Uterine smooth muscle cell (primary cell): ENCODE results near the gene SUN1. TPM values are rescaled to one million over a fixed set of nuclear protein-coding genes. Genes with fewer than 3 reads are reported as not detected.

Experiments used
- total RNA-seq: library from RNA; depleted of rRNA; stranded (reverse); fragments of >200 nt; gene quantifications from 2 replicates; pipeline ENCODE4 v1.2.3, GENCODE V29; 2014

Gene SUN1, protein sequence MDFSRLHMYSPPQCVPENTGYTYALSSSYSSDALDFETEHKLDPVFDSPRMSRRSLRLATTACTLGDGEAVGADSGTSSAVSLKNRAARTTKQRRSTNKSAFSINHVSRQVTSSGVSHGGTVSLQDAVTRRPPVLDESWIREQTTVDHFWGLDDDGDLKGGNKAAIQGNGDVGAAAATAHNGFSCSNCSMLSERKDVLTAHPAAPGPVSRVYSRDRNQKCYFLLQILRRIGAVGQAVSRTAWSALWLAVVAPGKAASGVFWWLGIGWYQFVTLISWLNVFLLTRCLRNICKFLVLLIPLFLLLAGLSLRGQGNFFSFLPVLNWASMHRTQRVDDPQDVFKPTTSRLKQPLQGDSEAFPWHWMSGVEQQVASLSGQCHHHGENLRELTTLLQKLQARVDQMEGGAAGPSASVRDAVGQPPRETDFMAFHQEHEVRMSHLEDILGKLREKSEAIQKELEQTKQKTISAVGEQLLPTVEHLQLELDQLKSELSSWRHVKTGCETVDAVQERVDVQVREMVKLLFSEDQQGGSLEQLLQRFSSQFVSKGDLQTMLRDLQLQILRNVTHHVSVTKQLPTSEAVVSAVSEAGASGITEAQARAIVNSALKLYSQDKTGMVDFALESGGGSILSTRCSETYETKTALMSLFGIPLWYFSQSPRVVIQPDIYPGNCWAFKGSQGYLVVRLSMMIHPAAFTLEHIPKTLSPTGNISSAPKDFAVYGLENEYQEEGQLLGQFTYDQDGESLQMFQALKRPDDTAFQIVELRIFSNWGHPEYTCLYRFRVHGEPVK
- total RNA-seq, result 232 and 251 TPM in 2 replicates

GRCh38 chr7:832167-832967, at the start of gene SUN1:
Gene SUN1 (plus strand): TSS chr7:832476. CDS start chr7:832525, 49 bp downstream.

GRCh38 chr7:876077-876971, 44.0 kb downstream of the SUN1 start, which contains the start of gene GET4:
Gene GET4 (plus strand): TSS chr7:876554. CDS start chr7:876646, 92 bp downstream.

Other genes with a start within 250 kb of the SUN1 start
- 18.0 and 22.0 TPM in 2 replicates for gene DNAAF5, start 105.8 kb upstream of the SUN1 start, total RNA-seq
- gene PRKAR1B, start 105.2 kb upstream of the SUN1 start, total RNA-seq, result 14.3 and 21.6 TPM in 2 replicates
- 34.0 and 40.2 TPM in 2 replicates for gene GET4, start 44.1 kb downstream of the SUN1 start, total RNA-seq
- gene ADAP1, start 122.2 kb downstream of the SUN1 start, total RNA-seq, result 0.33 and 1.2 TPM in 2 replicates
- 10.2 and 15.6 TPM in 2 replicates for gene COX19, start 143.1 kb downstream of the SUN1 start, total RNA-seq
- not detected in 2 replicates for gene CYP2W1, start 150.7 kb downstream of the SUN1 start, total RNA-seq
- gene GPR146, start 212.1 kb downstream of the SUN1 start, total RNA-seq, result 2.1 and 2.7 TPM in 2 replicates